ENCODE data around the gene GIPC3.

Gene GIPC3

DNA sequence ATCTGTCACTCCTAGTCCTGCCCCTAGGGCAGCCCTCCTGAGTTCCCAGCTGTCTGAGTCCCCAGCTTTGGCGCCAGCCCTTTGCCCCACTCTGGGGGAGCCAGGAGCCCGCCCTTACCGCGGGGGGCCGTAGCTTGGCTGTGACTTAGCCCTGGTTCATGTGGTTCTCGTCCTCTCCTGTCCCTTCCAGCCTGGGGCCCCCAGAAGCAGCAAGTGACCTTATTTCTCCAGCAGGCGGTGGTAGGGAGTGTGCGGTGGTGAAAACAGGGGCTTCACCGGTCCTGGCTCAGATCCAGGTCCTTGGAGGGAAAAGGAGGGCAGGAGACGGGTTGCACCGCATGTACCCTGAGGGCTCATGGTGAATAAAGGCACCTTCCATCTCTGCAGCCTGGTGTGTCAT lies 7.9 kb downstream of the GIPC3 start:
- TF ChIP-seq, protein P1, sequence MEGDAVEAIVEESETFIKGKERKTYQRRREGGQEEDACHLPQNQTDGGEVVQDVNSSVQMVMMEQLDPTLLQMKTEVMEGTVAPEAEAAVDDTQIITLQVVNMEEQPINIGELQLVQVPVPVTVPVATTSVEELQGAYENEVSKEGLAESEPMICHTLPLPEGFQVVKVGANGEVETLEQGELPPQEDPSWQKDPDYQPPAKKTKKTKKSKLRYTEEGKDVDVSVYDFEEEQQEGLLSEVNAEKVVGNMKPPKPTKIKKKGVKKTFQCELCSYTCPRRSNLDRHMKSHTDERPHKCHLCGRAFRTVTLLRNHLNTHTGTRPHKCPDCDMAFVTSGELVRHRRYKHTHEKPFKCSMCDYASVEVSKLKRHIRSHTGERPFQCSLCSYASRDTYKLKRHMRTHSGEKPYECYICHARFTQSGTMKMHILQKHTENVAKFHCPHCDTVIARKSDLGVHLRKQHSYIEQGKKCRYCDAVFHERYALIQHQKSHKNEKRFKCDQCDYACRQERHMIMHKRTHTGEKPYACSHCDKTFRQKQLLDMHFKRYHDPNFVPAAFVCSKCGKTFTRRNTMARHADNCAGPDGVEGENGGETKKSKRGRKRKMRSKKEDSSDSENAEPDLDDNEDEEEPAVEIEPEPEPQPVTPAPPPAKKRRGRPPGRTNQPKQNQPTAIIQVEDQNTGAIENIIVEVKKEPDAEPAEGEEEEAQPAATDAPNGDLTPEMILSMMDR (IDR thresholded peaks at IDR 0.05; ENCODE audit: low read depth, low read length, missing control alignments): peak; percentile 18
- no peak for DNase-seq (ENCODE audit: low read depth)
- no peak overlapping the region for H3K4me3 ChIP-seq (ENCODE audit: low read depth, low read length)
- in situ Hi-C loops (cut with HindIII; ENCODE audit: low sequenced_read_pairs): no loop called here

DNA sequence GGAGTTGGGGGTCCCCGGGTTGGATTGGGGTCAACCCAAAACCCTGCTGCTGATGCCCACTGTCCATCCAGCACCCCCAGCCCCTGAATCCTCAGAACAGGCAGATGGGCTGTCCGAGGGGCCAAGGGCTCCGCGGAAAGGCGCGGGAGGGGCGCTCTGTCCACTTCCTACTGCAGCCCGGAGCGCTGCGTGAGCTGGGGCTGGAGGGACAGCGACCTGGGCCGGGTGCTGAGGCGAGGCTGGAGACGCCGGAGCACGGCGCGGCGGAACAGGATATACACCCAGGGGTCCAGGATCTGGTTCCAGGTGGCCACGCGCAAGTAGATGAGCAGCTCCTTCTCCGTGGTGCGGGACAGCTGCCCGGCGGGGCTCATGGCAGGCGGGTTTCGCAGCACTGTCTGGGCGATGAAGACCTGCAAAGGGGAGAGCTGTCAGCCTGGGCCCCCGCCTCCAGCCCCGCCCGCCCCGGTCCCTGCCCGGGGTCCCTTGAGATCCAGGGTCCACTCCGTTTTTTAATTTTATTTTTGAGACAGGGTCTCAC lies 10.3 kb downstream of the GIPC3 start:
- DNase-seq (ENCODE audit: low read depth): no peak
- TF ChIP-seq, protein P1 (IDR thresholded peaks at IDR 0.05; ENCODE audit: low read depth, low read length, missing control alignments): no peak
- no peak overlapping the region for H3K4me3 ChIP-seq (ENCODE audit: low read depth, low read length)
- in situ Hi-C loops (cut with HindIII; ENCODE audit: low sequenced_read_pairs): no loop called here

DNA sequence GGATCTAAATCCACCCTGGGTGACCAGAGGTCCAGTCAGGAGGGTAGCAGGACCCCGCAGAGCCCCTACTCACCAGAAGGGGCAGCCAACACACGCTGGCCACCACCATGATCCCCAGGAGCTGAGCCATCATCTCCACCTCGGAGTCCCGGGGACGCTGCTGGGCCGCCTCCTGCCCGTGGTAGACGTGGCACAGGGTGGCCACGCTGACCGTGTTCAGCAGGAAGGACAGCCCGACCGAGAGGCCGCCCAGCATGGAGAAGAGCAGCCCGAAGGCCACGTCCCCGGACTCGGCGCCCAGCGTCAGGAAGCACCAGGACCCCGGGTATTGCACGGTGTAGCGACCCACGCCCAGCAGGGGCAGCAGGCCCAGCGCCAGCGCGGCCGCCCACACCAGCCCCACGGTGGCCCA lies 14.5 kb downstream of the GIPC3 start:
- in situ Hi-C loops (cut with HindIII; ENCODE audit: low sequenced_read_pairs): no loop called here
- DNase-seq (ENCODE audit: low read depth): no peak
- TF ChIP-seq, protein P1 (IDR thresholded peaks at IDR 0.05; ENCODE audit: low read depth, low read length, missing control alignments): peak; percentile 32
- no peak overlapping the region for H3K4me3 ChIP-seq (ENCODE audit: low read depth, low read length)

DNA sequence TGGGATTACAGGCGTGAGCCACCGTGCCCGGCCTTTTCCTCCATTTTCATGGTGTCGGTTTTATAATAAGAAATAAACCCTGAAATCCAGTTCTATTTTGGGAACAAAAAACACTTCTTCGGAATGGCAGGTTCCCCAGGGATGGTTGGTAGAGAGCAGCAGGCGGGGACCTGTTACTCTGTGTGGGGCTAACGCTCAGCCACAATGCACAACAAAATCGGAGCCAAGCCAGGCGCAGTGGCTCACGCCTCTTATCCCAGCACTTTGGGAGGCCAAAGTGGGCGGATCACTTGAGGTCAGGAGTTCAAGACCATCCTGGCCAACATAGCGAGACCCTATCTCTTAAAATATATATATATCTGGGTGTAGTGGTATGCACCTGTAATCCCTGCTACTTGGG lies 15.7 kb downstream of the GIPC3 start:
- DNase-seq (ENCODE audit: low read depth): no peak
- TF ChIP-seq, protein P1 (IDR thresholded peaks at IDR 0.05; ENCODE audit: low read depth, low read length, missing control alignments): no peak
- no peak overlapping the region for H3K4me3 ChIP-seq (ENCODE audit: low read depth, low read length)
- in situ Hi-C loops (cut with HindIII; ENCODE audit: low sequenced_read_pairs): no loop called here

DNA sequence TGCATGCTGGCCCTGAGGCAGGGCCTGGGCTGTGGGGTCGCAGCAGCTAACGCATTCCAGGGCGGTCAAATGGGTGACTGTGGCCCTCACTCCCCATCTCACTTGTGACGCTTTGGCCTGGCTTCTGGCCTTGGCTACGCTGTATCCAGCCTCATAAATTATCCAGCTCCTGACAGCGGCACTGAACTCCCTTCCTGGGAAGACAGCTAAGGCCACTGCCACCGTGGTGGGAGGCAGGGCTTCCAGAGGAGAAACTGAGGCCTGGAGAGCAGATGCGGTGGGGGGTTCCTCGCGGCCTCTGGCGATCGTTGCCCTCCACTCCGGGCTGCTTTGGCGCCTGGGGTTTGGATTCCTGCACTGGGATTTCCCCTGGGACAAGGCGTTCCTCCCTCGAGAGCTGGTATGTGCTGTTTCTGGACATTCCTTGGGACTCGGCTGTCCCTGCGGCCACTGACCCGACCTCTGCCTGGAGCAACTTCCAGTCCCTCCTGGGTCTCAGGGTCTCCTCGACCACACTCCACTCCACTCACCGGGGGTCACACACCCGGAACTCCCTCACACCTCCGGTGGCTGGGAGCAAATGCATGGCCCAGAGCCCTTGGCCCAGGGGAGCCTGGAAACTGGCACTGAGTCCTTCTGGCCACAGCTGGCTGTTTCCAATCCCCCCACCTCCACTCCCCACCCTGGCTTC lies 18.0 kb downstream of the GIPC3 start:
- in situ Hi-C loops (cut with HindIII; ENCODE audit: low sequenced_read_pairs): no loop called here
- TF ChIP-seq, protein P1 (IDR thresholded peaks at IDR 0.05; ENCODE audit: low read depth, low read length, missing control alignments): no peak
- H3K4me3 ChIP-seq (ENCODE audit: low read depth, low read length): no peak overlapping the region
- DNase-seq (ENCODE audit: low read depth): no peak

DNA sequence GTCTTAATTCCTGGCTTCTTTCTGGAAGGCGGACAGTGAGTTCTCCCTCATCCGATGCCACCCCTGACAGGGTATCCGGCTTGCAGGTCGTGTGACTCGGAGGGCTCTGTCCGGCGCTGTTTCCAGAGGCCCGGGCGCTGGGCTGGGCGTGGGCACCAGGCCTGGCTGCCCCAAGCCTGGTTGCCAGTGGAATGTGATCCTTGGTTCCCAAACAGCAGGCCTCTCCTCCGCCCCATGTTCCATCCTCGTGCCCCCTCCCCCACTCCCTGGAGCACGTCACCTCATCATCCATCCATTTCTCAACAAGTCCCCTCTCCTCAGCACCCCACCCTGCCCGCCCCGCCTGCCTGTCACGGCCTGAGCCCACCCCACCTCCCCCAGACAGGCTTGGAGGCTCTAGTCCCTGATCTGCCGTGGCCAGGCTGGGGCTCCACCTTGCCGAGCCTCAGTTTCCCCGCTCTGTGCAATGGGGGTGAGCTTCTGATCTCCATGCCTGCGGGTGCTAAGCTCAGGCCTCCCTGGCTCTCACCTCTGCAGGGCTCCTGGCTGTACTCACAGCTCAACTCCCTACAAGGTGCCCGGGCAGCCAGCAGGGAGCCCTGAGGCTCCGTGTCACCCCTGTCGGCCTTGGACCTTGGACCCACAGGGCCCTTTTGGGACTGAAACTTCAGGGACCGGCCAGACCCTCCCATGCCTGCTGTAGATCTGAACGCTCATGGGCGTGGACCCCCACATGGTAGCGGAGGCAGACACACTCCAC lies 19.1 kb downstream of the GIPC3 start:
- DNase-seq (ENCODE audit: low read depth): no peak
- TF ChIP-seq, protein P1 (IDR thresholded peaks at IDR 0.05; ENCODE audit: low read depth, low read length, missing control alignments): no peak
- in situ Hi-C loops (cut with HindIII; ENCODE audit: low sequenced_read_pairs): no loop called here
- H3K4me3 ChIP-seq (ENCODE audit: low read depth, low read length): no peak overlapping the region

All from astrocyte of the cerebellum (primary cell).